Suprapubic skin (tissue), 4 donors: ENCODE data around the gene BMPR2. TPM values are rescaled to one million over a fixed set of nuclear protein-coding genes. Genes with fewer than 3 reads are reported as not detected.
"Not testable (repeated sequence)": the region's sequence is repeated elsewhere in the genome, so short reads cannot be mapped to it uniquely, and the experiment has no call there.

Source experiments
- DNase-seq, 2 donors: peaks; one replicate each; pipeline ENCODE4 v3.0.0-alpha.2; 2019; ENCODE audit warnings: low spot score in 2 of 2
- H3K27ac ChIP-seq: fragments of 200-600 bp; sonication (generic); one replicate; pipeline ENCODE4 v1.5.1; 2019
- H3K27me3 ChIP-seq: fragments of 200-600 bp; sonication (generic); one replicate; pipeline ENCODE4 v1.5.1; 2019
- H3K36me3 ChIP-seq: fragments of 200-600 bp; sonication (generic); one replicate; pipeline ENCODE4 v1.5.1; 2019
- H3K4me1 ChIP-seq: fragments of 200-600 bp; sonication (generic); one replicate; pipeline ENCODE4 v1.5.1; 2019
- H3K4me3 ChIP-seq: fragments of 200-600 bp; sonication (generic); one replicate; pipeline ENCODE4 v1.5.1; 2019; ENCODE audit warnings: mild to moderate bottlenecking
- H3K9me3 ChIP-seq: fragments of 200-600 bp; sonication (generic); one replicate; pipeline ENCODE4 v1.5.1; 2019
- EP300 ChIP-seq: sonication (generic); formaldehyde crosslinking; IDR thresholded peaks from one replicate; pipeline ENCODE4 v1.6.1; 2017; ENCODE audit warnings: antibody characterized with exemption
- POLR2A ChIP-seq, 2 donors: fragments of 450-650 bp; IDR thresholded peaks; one replicate each; pipeline ENCODE4 v1.6.1; 2017; ENCODE audit warnings: antibody characterized with exemption in 2 of 2, mild to moderate bottlenecking in 2 of 2, moderate library complexity in 2 of 2
- POLR2AphosphoS5 ChIP-seq, 3 donors: sonication (generic); formaldehyde crosslinking; IDR thresholded peaks; one replicate each; pipeline ENCODE4 v1.6.1; 2017; ENCODE audit warnings: antibody characterized with exemption in 3 of 3
- WGBS: methylation state at CpG from one replicate; pipeline ENCODE4 v1.1.5; 2018; 5-methylcytosine and 5-hydroxymethylcytosine counted together
- total RNA-seq, 4 donors: library from RNA; depleted of rRNA; stranded (reverse); fragments of >200 nt; gene quantifications; one replicate each; pipeline ENCODE4 v1.1.0, GENCODE V29; 2016
- TF ChIP-seq, protein P1 (sequence below), 2 donors: fragments of 200-600 bp in 1 of 2; fragments of 450-650 bp in 1 of 2; sonication (generic) in 1 of 2; IDR thresholded peaks; one replicate each; pipeline ENCODE4 v1.5.1; 2016 to 2019; ENCODE audit warnings: antibody characterized with exemption in 2 of 2, mild to moderate bottlenecking in 1 of 2, moderate library complexity in 1 of 2

Gene BMPR2
- total RNA-seq, 4 donors from 2014 or later, result 37.8 to 47.1 (median 42.3) TPM

DNA sequence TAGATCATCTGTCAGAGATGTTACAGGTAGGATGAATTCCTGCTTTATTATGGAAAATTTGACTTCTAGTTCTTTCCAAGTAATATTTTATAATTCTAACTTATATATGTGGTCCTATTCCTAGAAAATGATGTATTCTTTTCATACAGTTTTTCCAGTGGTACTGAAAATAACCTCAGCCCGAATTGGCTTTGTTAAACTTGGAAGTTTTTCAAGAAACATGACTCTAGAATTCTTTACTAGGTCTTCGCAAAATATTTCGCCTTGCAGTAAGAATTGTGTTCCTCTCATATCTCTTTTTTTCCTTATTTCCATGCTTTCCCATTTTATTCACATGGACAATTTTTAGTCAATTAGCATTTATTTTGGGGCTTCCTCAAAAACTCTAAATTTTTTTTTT is 60.5 kb downstream of the BMPR2 start:
- Histone ChIP-seq H3K27me3 (no peaks in the 10 kb centered on the region), H3K4me1 (peaks cover 3% of the 10 kb centered on the region), H3K36me3 (no peaks in the 10 kb centered on the region), H3K27ac (no peak overlapping the region), H3K9me3 (no peaks in the 10 kb centered on the region), H3K4me3 (no peak overlapping the region)
- no peak for TF ChIP-seq POLR2A (IDR thresholded peaks at IDR 0.05)
- no peak for TF ChIP-seq EP300
- no peak for TF ChIP-seq POLR2AphosphoS5 (IDR thresholded peaks at IDR 0.05)
- TF ChIP-seq, protein P1, sequence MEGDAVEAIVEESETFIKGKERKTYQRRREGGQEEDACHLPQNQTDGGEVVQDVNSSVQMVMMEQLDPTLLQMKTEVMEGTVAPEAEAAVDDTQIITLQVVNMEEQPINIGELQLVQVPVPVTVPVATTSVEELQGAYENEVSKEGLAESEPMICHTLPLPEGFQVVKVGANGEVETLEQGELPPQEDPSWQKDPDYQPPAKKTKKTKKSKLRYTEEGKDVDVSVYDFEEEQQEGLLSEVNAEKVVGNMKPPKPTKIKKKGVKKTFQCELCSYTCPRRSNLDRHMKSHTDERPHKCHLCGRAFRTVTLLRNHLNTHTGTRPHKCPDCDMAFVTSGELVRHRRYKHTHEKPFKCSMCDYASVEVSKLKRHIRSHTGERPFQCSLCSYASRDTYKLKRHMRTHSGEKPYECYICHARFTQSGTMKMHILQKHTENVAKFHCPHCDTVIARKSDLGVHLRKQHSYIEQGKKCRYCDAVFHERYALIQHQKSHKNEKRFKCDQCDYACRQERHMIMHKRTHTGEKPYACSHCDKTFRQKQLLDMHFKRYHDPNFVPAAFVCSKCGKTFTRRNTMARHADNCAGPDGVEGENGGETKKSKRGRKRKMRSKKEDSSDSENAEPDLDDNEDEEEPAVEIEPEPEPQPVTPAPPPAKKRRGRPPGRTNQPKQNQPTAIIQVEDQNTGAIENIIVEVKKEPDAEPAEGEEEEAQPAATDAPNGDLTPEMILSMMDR (IDR thresholded peaks at IDR 0.05), result no peak
- no peak for DNase-seq
- 55% methylated on average over 3 of the region's 3 CpGs for WGBS

DNA sequence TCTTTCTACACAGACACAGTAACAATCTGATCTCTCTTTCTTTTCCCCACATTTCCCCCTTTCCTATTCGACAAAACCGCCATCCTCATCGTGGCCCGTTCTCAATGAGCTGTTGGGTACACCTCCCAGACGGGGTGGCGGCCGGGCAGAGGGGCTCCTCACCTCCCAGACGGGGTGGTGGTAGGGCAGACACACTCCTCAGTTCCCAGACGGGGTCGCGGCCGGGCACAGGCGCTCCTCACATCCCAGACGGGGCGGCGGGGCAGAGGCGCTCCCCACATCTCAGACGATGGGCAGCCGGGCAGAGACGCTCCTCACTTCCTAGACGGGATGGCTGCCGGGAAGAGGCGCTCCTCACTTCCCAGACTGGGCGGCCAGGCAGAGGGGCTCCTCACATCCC is 64.0 kb downstream of the BMPR2 start:
- H3K4me3 ChIP-seq, H3K27ac ChIP-seq, H3K4me1 ChIP-seq, H3K36me3 ChIP-seq, H3K27me3 ChIP-seq, DNase-seq, H3K9me3 ChIP-seq: not testable (repeated sequence)
- WGBS, result 97% methylated on average over 24 of the region's 24 CpGs

DNA sequence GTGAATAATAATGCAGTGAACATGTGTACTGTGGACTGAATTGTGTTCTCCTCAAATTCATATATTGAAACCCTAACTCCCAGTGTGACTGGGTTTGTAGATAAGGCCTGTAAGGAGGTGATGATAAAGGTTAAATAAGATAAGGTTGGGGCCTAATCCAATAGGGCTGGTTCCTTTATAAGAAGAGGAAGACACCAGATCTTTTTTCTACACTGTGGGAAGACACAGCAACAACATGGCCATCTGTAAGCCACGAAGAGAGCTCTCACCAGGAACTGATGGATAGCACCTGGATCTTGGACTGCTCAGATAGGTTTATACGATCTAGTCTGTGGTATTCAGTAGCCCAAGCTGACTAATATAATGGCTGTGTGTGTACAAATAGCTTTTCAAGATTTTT is 66.8 kb downstream of the BMPR2 start:
- DNase-seq, result no peak
- 76% methylated on average over 2 of the region's 2 CpGs for WGBS
- no peaks in the 10 kb centered on the region for H3K36me3 ChIP-seq
- no peak overlapping the region for H3K27ac ChIP-seq
- H3K4me1 ChIP-seq, result no peaks in the 10 kb centered on the region
- no peak overlapping the region for H3K4me3 ChIP-seq
- TF ChIP-seq, protein P1 (IDR thresholded peaks at IDR 0.05), result no peak
- TF ChIP-seq EP300, result no peak
- no peak for TF ChIP-seq POLR2A (IDR thresholded peaks at IDR 0.05)
- no peak for TF ChIP-seq POLR2AphosphoS5 (IDR thresholded peaks at IDR 0.05)
- no peaks in the 10 kb centered on the region for H3K27me3 ChIP-seq
- no peaks in the 10 kb centered on the region for H3K9me3 ChIP-seq

DNA sequence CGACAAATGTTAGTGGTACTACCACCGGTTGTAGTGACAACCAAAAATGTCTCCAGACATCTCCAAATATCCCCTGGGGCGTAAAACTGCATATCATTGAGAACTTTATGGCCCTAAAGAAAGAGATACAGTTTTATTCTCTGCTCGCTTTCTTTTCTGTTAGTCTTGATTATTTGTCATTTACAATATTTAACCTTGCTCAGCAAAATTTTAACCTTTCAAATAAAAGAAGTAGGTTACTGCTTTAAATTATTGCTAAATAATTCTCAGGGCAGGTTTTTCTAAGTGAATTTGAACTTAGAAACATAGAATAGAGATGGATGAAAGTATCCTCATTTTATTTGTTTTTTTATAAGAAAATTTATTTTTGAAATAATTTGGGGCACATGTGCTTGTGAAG is 67.9 kb downstream of the BMPR2 start:
- Histone ChIP-seq H3K9me3 (no peaks in the 10 kb centered on the region), H3K4me1 (no peaks in the 10 kb centered on the region), H3K36me3 (no peaks in the 10 kb centered on the region), H3K27ac (no peak overlapping the region), H3K27me3 (no peaks in the 10 kb centered on the region), H3K4me3 (no peak overlapping the region)
- 90% methylated on average over 4 of the region's 4 CpGs for WGBS
- no peak for TF ChIP-seq POLR2AphosphoS5 (IDR thresholded peaks at IDR 0.05)
- TF ChIP-seq POLR2A (IDR thresholded peaks at IDR 0.05), result no peak
- TF ChIP-seq, protein P1 (IDR thresholded peaks at IDR 0.05), result no peak
- no peak for TF ChIP-seq EP300
- DNase-seq, result no peak

DNA sequence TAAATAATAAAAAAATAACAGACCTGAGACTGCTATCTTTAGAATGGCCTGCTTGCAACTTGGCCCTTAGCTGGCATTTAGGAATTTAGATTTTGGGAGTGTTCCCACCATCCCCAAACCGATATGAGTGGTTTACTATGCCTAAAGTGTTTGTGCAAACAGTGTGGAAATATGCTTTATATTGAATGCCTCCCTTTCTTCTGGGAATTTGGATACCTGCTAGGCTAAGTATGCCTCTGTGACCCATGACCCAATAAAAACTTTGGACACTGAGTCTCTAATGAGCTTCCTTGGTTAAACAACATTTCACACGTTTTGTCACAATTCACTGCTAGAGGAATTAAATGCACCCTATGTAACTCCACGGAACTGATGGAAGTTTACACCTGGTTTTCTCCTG is 73.2 kb downstream of the BMPR2 start:
- no peak for DNase-seq
- no peaks in the 10 kb centered on the region for H3K9me3 ChIP-seq
- H3K36me3 ChIP-seq, result no peaks in the 10 kb centered on the region
- H3K27ac ChIP-seq, result no peak overlapping the region
- H3K4me3 ChIP-seq, result no peak overlapping the region
- WGBS, result 71% methylated on average over 3 of the region's 3 CpGs
- TF ChIP-seq, protein P1 (IDR thresholded peaks at IDR 0.05), result no peak
- no peaks in the 10 kb centered on the region for H3K4me1 ChIP-seq
- no peaks in the 10 kb centered on the region for H3K27me3 ChIP-seq

DNA sequence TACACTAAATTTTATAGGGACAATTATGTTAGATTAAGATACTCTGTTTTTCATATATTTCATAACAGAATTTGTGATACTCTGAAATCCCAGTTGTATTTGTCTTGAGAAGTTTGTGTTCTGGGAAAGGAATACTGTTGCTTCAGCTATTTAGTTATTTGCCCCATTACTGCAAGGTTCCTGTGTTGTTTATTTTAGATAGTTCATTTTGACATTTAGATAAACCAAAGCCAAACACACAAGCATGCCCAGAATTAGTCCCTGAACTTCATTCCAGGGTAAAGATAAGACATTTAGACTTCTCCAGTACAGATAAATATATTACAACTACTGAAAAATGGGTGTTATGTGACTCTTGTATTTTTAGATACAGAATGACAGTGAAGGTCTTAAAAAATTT is 74.7 kb downstream of the BMPR2 start:
- Histone ChIP-seq H3K36me3 (no peaks in the 10 kb centered on the region), H3K27ac (no peak overlapping the region), H3K4me1 (no peaks in the 10 kb centered on the region), H3K27me3 (no peaks in the 10 kb centered on the region), H3K4me3 (no peak overlapping the region), H3K9me3 (no peaks in the 10 kb centered on the region)
- no peak for DNase-seq
- TF ChIP-seq POLR2A (IDR thresholded peaks at IDR 0.05) (no peak), POLR2AphosphoS5 (IDR thresholded peaks at IDR 0.05) (no peak), EP300 (no peak)
- TF ChIP-seq, protein P1 (IDR thresholded peaks at IDR 0.05), result no peak
